ENCODE measurements around the gene ESYT2. TPM values are rescaled to one million over a fixed set of nuclear protein-coding genes. Genes with fewer than 3 reads are reported as not detected.

The ESYT2 gene
- total and polyA plus RNA-seq, 9 of the 15 experiments (the other 6 are each of a cell fraction or from before 2014, with no cell fraction given), result 5.8 to 86.9 (median 64.7) TPM

DNA sequence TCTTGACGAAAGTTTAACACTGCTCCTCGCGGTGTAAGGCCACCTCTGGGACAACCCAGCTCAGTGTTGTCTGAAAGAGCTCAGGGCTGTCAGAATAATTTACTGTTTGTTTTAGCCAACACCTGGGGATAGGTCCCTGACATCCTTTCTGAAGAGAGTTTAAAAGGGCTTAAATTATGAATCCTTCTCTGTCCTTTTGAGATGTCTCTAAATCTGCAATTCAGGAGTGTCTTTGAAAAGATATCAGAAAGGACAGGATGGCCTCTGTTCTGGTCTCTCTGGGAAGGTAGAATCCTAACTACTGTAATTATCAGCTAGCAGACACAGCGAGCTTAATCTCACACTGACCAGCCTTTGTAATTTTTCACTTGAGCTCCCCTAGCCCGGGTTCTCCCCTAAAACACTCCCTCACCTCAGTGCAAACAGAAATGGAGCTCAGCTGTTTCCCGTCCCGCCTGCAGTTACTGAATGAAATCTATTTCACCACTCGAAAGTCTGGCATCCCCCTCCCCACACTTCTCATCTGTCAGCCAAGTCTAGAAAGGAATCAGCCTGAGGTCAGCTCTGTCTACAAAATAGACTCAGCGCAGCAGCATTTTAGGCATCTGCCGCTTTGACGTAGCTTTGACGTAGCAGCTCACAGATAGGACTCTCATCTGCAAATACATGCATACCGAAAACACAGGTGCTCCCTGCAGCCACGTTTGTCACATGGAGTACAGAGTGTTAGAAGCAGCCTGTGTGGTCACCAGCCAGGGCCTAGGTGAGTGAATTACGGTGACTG lies 31.9 kb upstream of the ESYT2 start (continued):
- TF ChIP-seq, protein P1, sequence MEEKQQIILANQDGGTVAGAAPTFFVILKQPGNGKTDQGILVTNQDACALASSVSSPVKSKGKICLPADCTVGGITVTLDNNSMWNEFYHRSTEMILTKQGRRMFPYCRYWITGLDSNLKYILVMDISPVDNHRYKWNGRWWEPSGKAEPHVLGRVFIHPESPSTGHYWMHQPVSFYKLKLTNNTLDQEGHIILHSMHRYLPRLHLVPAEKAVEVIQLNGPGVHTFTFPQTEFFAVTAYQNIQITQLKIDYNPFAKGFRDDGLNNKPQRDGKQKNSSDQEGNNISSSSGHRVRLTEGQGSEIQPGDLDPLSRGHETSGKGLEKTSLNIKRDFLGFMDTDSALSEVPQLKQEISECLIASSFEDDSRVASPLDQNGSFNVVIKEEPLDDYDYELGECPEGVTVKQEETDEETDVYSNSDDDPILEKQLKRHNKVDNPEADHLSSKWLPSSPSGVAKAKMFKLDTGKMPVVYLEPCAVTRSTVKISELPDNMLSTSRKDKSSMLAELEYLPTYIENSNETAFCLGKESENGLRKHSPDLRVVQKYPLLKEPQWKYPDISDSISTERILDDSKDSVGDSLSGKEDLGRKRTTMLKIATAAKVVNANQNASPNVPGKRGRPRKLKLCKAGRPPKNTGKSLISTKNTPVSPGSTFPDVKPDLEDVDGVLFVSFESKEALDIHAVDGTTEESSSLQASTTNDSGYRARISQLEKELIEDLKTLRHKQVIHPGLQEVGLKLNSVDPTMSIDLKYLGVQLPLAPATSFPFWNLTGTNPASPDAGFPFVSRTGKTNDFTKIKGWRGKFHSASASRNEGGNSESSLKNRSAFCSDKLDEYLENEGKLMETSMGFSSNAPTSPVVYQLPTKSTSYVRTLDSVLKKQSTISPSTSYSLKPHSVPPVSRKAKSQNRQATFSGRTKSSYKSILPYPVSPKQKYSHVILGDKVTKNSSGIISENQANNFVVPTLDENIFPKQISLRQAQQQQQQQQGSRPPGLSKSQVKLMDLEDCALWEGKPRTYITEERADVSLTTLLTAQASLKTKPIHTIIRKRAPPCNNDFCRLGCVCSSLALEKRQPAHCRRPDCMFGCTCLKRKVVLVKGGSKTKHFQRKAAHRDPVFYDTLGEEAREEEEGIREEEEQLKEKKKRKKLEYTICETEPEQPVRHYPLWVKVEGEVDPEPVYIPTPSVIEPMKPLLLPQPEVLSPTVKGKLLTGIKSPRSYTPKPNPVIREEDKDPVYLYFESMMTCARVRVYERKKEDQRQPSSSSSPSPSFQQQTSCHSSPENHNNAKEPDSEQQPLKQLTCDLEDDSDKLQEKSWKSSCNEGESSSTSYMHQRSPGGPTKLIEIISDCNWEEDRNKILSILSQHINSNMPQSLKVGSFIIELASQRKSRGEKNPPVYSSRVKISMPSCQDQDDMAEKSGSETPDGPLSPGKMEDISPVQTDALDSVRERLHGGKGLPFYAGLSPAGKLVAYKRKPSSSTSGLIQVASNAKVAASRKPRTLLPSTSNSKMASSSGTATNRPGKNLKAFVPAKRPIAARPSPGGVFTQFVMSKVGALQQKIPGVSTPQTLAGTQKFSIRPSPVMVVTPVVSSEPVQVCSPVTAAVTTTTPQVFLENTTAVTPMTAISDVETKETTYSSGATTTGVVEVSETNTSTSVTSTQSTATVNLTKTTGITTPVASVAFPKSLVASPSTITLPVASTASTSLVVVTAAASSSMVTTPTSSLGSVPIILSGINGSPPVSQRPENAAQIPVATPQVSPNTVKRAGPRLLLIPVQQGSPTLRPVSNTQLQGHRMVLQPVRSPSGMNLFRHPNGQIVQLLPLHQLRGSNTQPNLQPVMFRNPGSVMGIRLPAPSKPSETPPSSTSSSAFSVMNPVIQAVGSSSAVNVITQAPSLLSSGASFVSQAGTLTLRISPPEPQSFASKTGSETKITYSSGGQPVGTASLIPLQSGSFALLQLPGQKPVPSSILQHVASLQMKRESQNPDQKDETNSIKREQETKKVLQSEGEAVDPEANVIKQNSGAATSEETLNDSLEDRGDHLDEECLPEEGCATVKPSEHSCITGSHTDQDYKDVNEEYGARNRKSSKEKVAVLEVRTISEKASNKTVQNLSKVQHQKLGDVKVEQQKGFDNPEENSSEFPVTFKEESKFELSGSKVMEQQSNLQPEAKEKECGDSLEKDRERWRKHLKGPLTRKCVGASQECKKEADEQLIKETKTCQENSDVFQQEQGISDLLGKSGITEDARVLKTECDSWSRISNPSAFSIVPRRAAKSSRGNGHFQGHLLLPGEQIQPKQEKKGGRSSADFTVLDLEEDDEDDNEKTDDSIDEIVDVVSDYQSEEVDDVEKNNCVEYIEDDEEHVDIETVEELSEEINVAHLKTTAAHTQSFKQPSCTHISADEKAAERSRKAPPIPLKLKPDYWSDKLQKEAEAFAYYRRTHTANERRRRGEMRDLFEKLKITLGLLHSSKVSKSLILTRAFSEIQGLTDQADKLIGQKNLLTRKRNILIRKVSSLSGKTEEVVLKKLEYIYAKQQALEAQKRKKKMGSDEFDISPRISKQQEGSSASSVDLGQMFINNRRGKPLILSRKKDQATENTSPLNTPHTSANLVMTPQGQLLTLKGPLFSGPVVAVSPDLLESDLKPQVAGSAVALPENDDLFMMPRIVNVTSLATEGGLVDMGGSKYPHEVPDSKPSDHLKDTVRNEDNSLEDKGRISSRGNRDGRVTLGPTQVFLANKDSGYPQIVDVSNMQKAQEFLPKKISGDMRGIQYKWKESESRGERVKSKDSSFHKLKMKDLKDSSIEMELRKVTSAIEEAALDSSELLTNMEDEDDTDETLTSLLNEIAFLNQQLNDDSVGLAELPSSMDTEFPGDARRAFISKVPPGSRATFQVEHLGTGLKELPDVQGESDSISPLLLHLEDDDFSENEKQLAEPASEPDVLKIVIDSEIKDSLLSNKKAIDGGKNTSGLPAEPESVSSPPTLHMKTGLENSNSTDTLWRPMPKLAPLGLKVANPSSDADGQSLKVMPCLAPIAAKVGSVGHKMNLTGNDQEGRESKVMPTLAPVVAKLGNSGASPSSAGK (IDR thresholded peaks at IDR 0.05), result no peak; the same call in 1 of the 2 replicates
- TF ChIP-seq, protein P2, sequence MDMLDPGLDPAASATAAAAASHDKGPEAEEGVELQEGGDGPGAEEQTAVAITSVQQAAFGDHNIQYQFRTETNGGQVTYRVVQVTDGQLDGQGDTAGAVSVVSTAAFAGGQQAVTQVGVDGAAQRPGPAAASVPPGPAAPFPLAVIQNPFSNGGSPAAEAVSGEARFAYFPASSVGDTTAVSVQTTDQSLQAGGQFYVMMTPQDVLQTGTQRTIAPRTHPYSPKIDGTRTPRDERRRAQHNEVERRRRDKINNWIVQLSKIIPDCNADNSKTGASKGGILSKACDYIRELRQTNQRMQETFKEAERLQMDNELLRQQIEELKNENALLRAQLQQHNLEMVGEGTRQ (CRISPR knock-in tag; IDR thresholded peaks at IDR 0.05), result no peak
- TF ChIP-seq PHB2 (IDR thresholded peaks at IDR 0.05; ENCODE audit: low read depth) (peak; percentile 70; the same call in 1 of the 2 replicates), CAMTA2 (CRISPR knock-in tag; conservative IDR thresholded peaks at IDR 0.05) (no peak), BHLHE40 (IDR thresholded peaks at IDR 0.05; ENCODE audit: low read length) (no peak)
- TF ChIP-seq, protein P3, sequence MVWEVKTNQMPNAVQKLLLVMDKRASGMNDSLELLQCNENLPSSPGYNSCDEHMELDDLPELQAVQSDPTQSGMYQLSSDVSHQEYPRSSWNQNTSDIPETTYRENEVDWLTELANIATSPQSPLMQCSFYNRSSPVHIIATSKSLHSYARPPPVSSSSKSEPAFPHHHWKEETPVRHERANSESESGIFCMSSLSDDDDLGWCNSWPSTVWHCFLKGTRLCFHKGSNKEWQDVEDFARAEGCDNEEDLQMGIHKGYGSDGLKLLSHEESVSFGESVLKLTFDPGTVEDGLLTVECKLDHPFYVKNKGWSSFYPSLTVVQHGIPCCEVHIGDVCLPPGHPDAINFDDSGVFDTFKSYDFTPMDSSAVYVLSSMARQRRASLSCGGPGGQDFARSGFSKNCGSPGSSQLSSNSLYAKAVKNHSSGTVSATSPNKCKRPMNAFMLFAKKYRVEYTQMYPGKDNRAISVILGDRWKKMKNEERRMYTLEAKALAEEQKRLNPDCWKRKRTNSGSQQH (CRISPR knock-in tag; IDR thresholded peaks at IDR 0.05), result peak; percentile 70; the same call in 1 of the 2 replicates
- TF ChIP-seq, protein P4, sequence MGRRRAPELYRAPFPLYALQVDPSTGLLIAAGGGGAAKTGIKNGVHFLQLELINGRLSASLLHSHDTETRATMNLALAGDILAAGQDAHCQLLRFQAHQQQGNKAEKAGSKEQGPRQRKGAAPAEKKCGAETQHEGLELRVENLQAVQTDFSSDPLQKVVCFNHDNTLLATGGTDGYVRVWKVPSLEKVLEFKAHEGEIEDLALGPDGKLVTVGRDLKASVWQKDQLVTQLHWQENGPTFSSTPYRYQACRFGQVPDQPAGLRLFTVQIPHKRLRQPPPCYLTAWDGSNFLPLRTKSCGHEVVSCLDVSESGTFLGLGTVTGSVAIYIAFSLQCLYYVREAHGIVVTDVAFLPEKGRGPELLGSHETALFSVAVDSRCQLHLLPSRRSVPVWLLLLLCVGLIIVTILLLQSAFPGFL (CRISPR knock-in tag; IDR thresholded peaks at IDR 0.05), result no peak
- TF ChIP-seq, protein P5, sequence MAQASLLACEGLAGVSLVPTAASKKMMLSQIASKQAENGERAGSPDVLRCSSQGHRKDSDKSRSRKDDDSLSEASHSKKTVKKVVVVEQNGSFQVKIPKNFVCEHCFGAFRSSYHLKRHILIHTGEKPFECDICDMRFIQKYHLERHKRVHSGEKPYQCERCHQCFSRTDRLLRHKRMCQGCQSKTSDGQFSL (CRISPR knock-in tag; IDR thresholded peaks at IDR 0.05), result no peak
- TF ChIP-seq, protein P5 (tag; IDR thresholded peaks at IDR 0.05), result no peak

Data from K562 (cell line).